NCI-H82 treated with DMSO at 0.1 percent for 48 hours (cell line): ENCODE data around the gene PRLHR.

ENCODE experiments used
- DNase-seq: peaks from one replicate; lab custom pipeline; 2025; ENCODE audit not compliant: unreplicated experiment; lab: John Stamatoyannopoulos, UW

Gene PRLHR

DNA sequence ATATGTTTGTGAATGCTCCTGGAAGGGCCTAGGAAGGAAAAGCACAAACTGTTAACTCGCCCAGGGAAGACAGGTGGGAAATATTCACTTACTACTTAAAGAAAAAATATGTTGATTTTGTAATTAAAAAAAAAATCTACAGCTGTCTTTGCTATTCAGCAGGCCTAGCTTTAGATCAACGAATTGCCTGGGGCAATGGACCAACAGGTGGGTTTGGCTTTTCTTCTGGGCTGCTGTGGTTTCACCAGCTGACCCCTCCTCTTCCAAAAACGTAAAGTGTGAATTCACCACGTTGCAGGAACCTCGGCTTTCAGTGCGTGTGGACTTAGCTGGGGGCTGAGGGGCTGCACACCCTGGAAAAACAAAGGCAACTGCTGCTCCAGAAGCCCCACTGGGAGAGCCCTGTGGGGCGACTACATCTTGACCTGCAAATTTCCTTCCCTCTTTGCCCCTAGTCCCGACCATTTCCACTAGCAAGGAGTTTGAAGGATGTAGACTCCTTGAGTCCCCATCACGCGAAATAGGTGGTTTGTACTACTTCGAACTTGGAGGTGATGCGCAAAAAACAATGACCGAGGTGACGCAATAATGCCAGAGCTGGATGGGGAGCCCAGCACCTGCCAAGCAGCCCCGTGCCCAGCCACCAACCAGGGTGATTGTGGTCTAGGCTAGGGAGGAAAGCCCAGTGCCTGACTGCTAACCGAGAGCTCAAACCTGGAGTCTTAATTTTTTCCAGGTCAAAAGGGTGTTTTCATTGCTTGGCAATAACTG lies 7.4 kb downstream of the PRLHR start:
- no peak for DNase-seq

DNA sequence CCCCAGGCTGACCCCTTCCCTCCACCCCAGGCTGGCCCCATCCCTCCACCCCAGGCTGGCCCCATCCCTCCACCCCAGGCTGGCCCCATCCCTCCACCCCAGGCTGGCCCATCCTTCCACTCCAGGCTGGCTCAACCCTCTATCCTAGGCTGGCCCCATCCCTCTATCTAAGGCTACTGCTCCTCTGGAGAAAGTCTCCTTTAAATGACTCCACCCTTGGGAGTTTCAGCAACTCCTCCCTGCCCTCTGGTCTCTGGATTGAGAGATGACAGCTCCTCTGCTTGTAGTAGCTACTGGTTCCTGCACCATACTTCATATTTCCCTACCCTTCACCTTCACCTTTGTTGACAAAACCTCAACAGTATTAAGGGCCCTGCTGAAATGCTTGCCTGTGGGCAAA lies 8.5 kb downstream of the PRLHR start:
- DNase-seq: no peak

DNA sequence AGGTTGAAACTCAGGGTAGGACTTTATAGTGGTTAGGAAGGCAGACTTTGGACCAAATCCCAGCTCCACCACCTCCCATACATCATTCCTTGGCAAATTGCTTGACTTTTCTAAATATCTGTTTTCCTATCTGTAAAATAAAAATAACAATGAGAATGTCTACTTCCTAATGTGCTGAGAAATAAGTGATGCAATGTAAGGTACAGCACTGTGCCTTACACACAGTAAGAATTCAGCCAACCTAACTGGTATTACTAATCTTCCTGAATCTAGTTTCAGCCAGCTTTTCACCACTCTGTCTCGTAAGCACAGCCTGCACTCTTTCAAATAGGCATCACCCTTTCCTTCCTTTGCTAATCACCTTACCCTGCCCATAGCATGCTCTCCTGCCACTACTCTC lies 9.7 kb downstream of the PRLHR start:
- DNase-seq: no peak

DNA sequence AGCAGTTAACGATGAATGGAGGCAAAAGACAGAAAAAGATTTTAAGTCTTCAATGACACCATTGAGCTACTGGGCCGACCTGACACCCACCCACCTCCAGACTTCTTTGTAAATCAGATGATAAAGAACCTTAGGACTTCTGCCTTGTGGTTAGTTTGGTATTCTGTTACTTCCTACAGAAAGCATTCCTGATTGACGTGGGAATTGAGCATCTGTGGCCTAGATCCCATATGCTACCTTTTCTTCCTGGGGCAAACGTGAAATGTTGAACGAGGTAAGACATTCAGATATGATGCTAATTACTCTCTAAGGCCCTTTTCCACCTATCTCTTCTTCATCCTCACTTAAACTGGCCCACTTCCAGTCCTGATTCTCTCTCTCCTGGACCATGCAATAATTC lies 10.2 kb downstream of the PRLHR start:
- no peak for DNase-seq

DNA sequence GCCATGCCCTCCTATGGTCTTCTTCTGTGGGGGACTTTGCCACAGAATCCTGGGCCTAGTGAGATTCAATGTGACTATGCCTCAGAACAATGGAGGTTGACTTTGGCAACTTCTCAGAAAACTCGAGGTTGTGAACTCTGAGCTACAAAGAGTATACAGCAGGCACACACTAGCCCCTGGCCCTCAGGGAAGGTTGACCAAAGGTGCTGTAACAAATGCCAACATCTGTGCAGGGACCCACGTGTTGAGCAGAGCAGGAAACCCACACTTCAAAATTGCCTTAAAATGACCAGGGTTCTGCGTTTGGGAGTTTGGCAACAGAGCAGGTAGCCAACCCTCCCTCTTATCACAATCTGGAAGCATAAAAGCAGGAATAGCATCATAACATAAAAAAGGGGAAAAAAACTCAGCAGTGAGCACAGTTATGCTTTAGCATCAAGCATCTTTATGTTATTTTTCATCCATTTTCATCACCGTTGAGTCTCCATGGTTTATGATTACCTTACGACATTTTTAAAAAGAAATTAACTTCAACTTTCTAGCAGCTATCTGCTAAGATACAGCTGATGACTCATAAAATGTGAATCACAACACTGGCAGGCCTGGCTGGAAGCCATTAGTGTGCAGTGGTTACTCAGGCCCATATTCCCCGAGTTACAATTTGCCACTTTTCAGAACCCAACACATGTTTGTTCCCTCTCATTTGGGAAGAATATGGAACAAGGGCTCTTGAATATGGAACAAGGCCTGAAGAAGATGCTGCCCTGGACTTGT lies 11.1 kb downstream of the PRLHR start:
- no peak for DNase-seq

DNA sequence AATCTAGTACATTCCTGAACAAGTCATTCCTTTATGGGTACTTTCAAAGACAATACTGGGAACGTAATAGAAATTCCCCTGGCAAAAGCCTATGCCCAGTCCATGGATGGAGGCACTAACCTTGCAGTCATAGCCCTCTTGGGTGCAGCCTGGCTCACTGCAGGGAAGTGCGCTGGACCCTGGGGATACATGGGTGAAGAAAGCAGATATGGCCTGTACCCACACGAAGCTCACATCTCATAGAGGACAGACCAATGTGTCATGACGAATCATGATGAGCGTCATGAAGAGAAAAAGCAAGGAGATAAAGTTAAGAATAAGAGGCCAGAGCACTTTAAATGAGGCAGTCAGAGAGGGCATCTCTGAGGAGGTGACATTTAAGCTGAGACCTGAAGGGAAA lies 11.8 kb downstream of the PRLHR start:
- no peak for DNase-seq

DNA sequence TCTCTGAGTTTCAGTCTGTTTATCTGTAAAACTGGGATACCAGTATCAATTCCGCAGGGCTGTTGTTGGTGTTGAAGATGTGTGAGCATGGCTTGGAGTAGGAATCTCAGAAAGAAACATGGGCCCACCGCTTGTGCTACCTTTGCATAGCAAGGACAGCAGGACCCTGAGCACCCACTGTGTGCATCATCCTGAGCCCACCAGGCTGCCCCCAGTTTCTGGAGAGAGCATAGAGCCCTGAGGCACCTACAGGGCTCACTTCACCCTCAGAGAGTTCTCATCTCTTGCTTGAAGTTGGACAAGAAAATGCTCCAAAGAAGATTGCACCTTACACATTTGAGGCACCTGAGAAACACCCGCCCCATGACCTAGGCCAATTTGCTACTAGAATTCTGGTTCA lies 12.9 kb downstream of the PRLHR start:
- DNase-seq: no peak

DNA sequence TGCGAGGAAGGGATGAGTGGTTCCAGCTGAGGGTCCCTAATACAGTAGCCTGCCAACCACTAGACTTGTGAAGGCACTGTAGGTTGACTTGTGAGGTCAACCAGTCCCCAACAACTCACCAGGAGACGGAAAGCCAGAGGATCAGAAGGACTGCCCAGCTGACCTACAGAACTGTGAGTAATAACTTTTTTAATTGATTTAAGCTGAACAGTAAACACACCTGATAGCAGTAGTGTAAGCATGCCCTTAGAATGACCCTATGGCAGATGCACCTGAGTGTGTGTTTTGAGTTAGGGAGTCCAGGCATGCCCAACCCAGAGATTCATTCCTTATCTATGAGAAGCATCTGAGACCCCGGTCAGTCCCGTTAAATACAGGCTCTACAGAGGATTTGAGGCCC lies 14.1 kb downstream of the PRLHR start:
- no peak for DNase-seq

DNA sequence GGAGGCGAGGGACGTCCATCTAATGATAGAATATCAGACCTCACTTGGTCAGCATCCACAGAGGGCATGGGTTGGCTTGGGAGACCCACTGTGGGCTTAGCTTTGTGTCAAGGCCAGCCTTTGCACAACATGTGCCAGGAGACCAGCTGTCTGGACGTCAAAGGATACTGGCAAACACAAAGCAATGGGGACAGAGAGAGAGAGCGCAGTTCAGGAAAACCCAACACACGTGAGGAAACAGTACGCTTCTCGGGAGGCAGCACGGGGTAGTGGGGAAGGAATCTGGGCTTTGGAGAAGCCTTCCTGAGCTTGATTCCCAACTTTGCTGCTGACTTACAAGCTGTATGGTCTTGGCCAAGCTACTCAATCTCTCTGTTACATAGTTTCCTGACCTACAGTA lies 14.7 kb downstream of the PRLHR start:
- DNase-seq: no peak

DNA sequence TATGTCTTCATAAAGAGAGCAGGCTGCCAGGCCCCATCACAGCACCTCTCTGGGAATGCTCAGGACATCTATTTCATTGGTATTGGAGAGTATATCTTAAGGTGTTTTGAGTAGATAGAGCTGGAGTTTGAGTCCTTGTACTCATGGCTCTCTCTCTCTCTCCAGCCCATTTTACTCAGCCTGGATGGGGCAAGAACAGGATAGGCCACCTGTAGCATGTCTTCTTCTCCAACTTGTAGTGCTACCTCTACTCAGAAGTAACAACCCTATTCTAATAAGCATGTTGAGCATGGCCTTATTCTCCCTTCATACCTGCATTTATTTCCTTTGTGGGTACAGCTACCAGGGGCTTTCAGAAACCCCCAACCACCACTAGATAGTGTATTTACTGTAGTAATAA lies 21.9 kb downstream of the PRLHR start:
- no peak for DNase-seq

DNA sequence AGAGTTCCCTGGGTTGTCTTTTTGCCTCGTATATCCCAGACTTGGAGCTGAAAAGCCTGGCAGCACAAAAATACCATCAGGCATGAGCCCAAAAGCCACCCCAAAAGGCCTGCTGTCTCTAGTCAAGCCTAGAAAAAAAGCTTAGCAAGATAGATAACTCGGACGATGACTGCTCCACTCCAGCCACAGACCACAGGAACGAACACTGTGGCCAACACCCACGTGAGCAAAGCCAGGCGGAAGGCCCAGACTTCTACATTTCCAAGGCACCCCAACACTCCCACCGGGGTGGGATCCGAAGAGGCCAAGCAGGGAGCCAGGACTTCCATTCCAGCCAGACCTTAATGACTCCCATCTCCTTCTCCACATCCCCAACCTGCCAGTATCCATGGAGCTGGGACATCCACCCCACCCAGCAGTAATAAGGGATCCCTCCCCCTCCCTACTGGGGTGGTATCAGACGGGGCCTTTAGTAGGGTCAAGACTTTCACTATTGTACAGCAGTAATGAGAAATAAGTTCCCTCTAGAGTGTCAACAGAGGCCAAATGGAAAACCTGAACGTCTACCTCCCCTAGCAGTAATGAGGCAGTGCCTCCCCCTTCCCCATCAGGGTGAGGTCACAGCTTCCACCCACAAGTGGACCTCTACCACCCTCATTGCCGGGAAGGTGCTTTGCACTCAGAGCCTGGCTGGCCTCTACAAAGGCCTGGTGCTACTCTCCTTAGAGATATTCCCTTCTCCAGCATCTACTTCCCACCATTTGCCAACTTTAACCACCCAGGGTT lies 23.0 kb downstream of the PRLHR start:
- DNase-seq: no peak

DNA sequence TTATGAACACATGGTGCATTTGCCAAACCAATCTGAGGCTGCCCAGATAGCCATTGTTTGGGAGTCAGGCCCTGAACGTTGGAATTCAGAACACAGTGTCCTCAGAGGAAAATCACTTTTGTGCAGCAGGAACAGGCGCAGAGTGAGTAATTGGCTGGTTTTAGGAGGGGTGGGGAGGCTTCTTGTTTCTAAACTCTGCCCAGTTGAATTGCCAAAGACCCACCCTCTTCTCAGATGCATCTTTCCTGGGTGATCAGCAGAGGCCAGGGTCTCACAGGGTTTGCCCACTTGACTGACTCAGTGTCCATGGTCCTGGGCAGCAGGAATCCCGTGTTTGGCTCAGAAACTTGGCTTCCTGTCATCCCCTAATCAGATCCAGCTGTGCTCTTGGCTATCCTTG lies 24.3 kb downstream of the PRLHR start:
- no peak for DNase-seq

DNA sequence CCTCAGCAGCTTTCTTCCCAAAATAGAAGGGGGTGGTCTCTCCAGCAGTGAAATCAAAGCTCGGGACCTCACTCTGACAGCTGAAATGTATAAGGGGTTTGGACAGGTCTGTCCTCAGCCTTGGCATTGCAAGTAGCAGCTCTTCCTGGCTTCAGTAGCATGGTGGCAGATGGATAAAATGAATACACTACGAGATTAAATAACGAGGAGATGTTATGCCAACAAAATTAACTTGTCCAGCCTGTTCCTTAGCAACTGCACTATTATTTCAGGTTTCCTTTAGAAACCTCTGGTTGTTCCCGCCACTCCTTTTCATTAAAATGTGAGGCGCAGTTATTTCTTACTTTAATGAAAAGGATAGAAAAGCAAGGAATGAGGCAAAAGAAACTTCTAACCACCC lies 24.9 kb downstream of the PRLHR start:
- no peak for DNase-seq

DNA sequence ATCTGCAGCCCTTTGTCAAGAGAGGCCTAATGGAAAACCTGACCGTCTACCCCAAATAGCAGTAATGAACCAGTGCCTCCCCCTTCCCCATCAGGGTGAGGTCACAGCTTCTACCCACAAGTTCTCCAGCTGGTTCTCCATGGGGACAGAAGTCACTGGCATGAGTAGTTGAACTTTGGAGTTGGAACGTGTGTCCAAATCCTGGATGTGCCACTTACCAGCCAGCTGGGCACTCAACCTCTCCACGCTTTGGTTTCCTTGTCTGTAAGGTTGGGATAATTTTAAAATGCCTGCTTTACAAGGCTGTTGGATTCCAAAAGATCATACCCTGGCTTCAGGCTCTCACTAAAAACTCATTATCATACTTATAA lies 25.6 kb downstream of the PRLHR start:
- no peak for DNase-seq

DNA sequence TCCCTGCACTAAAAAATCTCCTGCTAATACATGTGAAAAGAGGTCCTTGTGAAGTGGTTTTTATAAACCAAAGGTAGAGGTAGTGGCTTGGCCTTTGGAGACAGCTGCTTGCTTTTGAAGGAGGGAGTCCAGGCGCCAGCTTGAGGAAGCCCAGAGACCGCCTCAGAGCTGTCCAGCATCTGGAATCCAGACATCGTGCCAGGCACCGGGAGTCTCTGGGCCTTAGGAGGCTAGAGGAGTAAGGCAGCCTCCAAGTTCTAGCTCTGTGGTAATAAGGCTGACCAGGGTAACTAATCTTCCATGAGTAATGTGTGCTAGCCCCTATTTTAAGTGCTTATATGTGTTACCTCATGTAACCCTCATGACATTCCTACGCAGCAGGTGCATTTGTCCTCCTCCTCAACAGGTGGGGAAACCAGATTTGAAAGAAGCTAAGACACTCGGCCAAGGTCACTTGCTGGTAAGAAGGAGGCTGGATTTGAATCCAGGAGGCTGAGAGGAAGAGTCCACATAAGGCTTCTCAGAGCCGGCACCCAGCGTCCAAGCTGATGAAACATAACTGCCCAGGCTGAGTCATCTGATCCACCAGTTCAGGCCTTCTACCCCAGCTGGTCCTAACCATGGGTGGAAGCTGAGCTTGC lies 26.1 kb downstream of the PRLHR start:
- DNase-seq: no peak

DNA sequence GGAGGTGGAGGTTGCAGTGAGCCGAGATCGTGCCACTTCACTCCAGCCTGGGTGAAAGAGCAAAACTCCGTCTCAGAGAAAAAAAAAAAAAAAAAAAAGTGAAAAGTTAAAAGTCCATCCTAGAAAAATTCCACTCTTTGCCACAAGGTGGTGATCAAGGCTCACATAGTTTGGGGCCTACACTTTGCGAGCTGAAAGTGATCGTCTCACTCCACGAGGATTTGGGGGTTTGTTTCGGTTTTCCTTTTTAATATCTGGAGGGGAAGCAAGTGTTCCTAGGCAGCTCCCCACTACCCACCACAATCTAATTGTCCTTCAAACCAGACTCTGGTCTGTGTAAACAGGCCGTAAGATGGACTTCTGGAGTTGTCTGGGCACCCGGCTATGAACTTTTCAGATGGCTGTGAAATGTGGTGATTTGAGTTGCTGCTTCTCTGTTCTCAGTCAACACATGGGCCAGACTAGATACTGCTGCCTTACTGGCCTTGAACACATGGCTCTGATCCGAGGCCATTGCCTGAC lies 27.1 kb downstream of the PRLHR start:
- no peak for DNase-seq

DNA sequence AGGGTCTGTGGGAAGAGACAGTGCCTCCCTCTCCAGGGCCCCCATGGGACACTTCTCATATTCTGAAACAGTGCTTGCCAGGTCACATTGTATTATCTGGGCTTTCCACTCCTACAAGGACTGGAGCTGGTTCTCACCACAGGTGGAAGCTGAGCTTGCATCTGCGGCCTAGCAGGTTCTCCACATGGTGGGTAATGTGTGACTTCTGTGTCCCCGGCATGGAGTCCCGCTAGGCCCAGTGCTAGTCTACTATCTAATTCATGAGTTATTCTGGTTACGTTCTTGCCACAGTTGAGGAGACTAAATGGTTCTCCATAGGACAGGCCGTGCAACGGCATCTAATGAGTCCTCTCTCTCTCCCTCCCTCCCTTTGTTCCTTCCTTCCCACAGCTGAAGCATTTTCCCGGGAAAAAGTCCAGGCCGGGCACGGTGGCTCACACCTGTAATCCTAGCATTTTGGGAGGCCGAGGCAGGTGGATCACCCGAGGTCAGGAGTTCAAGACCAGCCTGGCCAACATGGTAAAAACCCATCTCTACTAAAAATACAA lies 27.7 kb downstream of the PRLHR start:
- no peak for DNase-seq

DNA sequence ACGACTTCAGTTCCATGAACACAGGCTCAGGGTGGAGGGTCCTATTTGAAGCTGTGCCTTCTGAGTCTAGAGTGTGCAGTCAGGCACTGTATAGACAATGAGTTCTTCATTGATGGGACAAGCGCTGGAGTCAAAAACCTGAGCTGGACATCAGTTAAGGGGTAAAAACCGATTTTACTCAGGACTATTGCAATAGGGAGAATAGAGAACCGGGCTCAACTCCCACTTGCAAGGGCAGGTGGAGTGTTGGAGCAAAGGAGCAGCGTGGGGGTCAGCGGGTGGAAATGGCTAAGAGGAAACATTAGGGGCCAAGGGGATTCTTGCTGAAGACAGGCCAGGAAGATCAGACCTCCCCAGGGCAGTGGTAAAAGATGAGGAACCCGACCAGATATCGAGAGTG lies 28.5 kb downstream of the PRLHR start:
- no peak for DNase-seq

DNA sequence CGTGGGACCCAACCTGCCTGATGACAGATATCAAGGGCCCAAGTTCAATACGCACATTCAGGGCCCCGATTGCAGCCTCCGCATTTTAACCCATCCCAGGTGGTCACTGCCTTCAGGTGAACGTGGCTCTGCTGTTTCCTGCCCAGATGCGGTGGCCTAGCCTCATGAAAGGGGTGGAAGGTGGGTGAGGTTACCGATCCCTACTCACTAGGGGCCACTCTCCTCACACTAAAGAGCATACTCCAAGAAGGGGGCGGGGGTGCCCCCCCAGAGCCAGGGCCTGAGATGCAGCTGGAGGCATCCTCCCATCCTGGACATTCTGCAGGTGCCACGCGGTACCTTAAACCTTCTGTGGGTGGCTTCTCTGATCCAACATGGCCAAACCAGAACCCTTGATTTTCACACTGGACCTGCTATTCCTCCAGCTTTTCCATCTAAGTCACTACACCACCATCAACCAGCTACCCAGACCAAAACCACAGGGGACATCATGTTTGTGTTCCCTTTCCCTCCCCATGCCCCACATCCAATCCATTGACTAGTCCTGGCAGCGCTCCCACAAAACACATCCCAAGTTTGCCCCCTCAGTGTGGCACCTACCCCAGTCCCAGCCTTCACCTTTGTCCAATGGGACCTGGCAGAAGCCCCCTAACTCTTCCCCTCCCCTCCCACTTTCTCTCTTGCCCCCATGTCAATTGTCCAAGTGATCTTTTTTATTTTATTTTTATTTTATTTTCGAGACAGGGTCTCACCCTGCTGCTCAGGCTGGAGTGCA lies 30.0 kb downstream of the PRLHR start:
- no peak for DNase-seq

DNA sequence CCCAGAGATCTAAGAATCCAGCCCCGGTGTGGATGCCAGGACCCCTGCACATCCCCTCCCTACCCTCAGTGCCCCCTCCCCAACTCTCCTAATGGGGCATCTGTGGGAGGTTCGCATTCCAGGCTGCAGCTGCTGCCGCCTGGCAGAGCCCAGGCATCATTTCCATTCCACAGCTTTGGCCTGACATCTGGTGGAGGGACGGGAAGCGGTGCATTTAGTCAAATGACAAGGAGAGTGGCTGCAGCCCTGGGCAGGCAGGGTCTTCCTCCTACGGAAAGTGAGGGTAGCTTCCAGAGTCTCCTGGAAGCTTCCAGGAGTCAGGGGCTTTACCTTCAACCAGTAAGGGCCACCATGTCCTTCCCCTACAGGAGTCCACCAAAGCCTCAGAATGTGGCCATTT lies 30.8 kb downstream of the PRLHR start:
- DNase-seq: no peak
